Erythroblast (primary cell): ENCODE data around the gene FAM151A.

ENCODE experiments used
- GATA1 ChIP-seq: IDR thresholded peaks from 2 replicates; pipeline ENCODE4 v1.6.1; 2011; ENCODE audit warnings: low read depth, mild to moderate bottlenecking, control low read depth, low read length, moderate library complexity
- POLR2A ChIP-seq: IDR thresholded peaks from 2 replicates; pipeline ENCODE4 v1.6.1; 2011; ENCODE audit warnings: mild to moderate bottlenecking, low read length

DNA sequence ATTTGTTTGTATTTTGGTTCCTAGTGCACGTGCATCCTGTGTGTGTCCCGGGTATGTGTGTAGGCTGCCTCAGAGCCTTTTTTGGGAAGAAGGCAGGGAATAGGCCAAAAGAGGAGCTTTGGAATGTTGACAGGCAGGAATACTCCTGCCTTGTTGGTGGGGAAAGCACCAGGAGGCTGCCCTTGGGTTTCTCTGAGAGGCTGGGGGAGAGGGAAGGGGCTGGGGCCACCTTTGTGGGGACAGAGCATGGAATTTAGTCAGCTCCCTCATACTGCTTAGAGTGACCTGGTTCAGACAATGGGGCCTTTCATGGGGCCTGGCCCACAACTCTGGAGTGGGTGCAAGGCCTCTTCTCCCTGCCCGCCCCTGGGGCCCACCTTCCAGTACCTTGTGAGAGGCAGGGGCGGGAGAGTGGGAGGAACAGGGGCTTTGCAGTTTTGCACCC, 44.0 kb downstream of the FAM151A start:
- TF ChIP-seq POLR2A (no peak), GATA1 (no peak)
